OCI-LY1 (cell line): ENCODE data around the gene LHX3.

Experiments
- CTCF ChIP-seq: fragments of 200-600 bp; sonication (generic), shearing (Covaris generic); IDR thresholded peaks from 2 replicates; pipeline ENCODE4 v1.5.1; 2017; ENCODE audit warnings: mild to moderate bottlenecking, antibody characterized with exemption, low read length, moderate library complexity, mixed read lengths
- EZH2 ChIP-seq: fragments of 200-600 bp; sonication (generic), shearing (Covaris generic); IDR thresholded peaks from 2 replicates; pipeline ENCODE4 v1.8.0; 2017; ENCODE audit warnings: borderline replicate concordance, mixed run types, mild to moderate bottlenecking, antibody characterized with exemption, low read length, moderate library complexity, mixed read lengths

- no peak for TF ChIP-seq CTCF
- TF ChIP-seq EZH2 = no peak
These were observed 17.0 kb downstream of the LHX3 start for GRCh38 chr9:136187683-136188586.
